ENCODE measurements around the gene GAL3ST1.
"Not testable (repeated sequence)": the region's sequence is repeated elsewhere in the genome, so short reads cannot be mapped to it uniquely, and the experiment has no call there.

GAL3ST1 gene, protein sequence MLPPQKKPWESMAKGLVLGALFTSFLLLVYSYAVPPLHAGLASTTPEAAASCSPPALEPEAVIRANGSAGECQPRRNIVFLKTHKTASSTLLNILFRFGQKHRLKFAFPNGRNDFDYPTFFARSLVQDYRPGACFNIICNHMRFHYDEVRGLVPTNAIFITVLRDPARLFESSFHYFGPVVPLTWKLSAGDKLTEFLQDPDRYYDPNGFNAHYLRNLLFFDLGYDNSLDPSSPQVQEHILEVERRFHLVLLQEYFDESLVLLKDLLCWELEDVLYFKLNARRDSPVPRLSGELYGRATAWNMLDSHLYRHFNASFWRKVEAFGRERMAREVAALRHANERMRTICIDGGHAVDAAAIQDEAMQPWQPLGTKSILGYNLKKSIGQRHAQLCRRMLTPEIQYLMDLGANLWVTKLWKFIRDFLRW

DNA sequence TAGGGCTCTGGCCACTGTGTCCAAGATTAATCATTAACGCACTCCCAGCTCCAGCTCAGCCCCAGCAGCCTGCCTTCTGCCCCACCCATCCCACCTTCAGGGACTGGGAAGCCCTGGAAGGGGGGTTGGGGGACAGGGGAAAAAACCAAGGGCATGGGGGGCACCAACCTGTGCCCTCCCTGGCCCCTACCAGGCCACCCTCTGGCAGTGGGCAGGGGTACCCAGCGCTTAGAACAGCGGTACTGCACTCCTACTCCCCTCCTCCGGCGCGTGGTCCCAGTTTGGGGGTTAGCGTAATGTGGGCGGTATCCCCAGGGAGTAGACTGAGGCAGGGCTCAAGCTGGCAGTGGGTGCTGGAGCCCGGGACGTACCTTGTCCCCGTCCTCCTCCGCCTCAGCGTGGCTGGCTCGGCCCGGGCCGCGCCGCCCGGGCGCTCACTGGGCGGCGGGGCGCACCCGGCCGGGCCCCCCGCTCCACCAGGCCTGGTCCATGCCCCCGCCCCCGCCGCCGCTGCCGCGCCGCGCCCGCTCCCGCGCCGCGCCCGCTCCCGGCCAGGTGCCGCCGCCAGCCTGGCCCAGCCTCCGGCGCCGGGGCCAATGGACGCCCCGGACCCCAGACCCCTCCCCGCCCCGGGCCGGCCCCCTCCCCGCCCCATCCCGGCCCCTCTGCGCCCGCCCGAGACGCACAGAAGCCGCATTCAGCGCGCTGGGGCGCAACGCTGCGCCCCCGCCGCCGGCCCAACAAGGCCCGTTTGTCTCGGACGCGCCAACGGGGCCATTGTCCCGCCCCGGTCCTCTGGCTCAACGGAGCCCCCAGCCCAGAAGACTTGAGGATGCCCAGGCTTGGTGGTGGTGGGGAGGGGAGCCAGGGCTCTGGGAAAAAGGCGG lies at the start of gene GAL3ST1:
GAL3ST1 (minus strand) TSS at position 571 of the 887 bp plus-strand sequence. CDS start 17,273 bp downstream, outside the sequence.
- DNase-seq: peak in 1 of 3 experiments; percentile 1

DNA sequence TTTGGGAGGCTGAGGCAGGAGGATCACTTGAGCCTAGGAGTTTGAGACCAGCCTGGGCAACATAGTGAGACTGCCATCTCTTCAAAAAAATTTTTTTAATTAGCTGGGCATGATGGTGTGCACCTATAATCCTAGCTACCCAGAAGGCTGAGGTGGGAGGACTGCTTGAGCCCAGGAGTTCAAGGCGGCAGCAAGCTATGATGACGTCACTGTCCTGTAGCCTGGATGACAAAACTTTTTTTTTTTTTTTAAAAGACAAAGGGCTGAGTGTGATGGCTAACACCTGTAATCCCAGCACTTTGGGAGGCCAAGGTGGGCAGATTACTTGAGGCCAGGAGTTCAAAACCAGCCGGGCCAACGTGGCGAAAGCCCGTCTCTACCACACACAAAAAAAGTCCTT lies 45.4 kb upstream of the GAL3ST1 start:
- DNase-seq: not testable (repeated sequence)

DNA sequence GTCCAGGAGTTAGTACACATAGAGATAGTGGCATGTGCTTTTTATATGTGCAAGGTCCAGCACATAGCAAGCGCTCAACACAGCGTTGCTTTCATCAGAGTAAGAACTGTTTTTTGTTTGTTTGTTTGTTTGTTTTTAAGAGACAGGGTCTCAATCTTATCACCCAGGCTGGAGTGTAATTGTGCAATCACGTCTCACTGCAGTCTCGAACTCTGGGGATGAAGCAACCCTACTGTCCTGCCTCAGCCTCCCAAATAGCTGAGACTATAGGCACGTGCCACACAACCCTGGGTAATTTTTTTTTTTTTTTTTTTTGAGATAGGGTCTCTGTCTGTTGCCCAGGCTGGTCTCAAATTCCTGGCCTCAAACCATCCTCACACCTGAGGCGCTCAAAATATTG lies 43.4 kb upstream of the GAL3ST1 start:
- DNase-seq: no peak

DNA sequence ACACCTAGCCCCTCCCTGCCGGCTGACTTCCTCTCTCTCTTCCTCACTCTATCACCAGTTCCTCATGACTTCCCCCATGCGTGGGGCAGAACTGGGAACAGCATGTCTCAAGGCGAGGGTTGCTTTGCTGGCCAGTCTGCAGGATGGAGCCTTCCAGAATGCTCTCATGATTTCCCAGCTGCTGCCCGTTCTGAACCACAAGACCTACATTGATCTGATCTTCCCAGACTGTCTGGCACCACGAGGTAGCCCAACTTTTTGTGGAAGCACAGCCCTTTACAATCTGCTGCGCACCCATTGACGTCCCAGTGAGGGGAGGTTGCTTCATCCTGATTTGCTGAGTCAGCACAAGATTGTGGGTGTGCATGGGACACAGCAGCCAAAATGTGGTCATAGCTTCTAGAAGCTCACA lies 41.1 kb upstream of the GAL3ST1 start:
- no peak for DNase-seq

DNA sequence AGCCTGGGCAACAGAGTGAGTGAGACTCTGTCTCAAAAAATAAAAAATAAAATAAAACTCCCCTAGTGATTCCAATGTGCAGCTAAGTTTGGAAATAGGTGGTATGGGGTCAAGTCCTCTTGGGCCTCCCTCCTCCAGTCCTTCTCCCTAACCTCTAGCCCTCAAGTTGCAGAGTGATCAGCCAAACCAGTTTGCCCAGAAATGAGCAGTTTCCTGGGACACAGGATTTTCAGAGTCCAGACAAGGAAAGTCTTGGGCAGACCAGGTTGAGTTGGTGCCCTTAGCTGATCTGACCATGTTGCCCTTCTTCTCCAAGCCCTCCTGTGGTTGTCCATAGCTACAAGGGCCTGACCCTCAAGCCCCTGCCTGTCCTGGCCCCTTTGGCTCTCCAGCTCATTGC lies 40.4 kb upstream of the GAL3ST1 start:
- DNase-seq: no peak

DNA sequence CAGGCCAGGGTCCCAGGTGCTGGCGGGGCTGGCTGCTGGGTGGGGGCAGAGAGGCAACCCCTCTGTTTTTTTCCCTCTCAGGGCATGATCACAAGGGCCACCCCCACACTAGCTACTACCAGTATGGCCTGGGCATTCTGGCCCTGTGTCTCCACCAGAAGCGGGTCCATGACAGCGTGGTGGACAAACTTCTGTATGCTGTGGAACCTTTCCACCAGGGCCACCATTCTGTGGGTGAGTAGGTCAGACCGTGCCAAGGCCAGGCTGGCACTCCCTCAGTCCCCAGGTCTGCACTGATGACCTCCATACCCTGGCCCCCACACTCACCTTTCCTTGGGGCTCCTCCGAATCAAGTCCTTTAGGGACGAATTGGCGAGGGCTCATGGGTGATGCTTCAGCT lies 39.8 kb upstream of the GAL3ST1 start:
- no peak for DNase-seq

DNA sequence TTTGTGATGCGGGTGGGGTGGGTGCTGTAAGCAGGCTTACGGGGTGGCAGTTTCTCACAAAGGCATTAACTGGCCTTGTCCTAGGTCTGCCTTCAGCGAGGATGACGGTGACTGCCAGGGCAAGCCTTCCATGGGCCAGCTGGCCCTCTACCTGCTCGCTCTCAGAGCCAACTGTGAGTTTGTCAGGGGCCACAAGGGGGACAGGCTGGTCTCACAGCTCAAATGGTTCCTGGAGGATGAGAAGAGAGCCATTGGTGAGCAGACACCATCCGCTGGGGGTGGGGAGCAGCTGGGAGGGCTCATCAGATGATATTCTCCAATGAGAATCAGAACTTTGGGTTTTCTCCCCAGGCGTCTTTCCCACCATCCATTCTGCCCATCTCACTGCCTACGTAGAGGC lies 38.3 kb upstream of the GAL3ST1 start:
- no peak for DNase-seq

DNA sequence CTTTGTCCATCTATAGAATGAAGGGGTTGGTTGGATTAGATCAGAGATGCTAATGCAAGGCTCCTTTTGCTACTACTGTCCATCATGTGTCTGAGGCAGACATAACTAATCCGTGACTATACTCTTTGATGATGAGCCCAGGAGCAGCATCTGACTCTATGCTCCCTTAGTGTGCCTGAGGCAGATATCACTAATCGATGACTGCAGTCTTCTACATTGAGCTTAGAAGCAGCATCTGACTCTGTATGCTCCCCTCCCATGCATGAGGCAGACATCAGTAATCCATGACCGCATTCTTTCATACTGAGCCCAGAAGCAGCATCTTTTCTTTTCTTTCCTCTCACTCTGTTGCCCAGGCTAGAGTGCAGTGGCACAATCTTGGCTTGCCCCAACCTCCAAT lies 36.7 kb upstream of the GAL3ST1 start:
- no peak for DNase-seq

DNA sequence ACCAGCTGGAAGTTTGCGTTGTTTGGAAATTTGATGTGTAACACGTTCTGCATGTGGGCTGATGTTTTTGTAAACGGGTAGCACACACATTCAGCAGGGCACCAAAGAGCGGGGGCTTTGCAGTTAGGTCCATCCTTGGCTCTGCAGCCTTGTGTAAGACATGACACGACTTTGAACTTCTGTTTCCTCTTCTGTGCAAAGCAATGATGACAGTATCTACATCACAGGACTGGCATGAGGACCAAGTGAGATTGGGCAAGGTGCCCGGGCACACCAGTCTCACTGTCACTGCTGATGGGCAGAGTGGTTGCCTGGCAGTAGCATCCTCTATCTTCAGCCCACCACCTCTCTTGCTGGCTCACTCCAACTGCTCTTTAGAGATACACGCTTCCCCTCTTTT lies 35.8 kb upstream of the GAL3ST1 start:
- DNase-seq: no peak

DNA sequence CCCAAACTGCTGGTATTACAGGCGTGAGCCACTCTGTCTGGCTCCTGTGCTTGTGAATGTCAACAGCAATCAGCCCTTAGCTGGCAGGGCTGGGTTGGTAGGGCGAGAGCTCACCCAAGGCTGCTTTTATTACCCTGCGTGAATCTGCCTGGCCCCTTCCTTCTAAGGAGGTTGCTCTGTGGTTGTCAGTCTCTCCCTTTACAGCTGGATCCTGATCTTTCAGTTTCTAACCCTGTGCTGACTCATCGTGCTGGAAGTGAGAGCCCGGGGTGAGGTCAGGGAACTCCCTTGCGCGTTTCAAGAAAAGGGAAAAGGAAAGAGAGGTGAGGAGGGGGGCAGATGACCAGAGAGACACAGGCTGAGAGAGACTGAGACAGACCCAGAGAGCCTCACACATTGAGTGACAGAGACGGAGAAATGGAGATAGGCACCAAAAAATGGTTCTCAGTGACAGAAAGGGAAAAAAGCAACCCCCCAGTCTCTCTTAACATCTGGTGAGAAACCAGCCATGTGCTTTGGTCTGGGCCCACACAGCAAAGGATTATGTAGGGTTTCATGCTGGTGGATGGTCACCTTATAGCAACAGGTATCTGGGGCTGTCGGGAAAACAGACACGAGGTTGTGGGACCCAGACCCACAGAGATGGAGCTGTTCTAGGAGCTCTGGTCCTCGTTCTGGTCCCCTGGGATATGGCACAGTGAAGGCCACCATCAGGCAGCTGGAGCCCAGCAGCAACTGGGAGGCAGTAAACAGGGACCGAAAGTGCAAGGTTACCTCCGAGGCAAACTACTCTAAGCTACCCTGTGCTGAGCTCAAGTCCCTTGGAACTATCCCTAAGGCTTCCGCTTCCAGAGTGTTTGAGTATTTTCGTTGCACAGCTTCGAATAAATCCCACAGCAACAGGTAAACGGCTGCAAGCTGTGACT lies 35.1 kb upstream of the GAL3ST1 start:
- no peak for DNase-seq

DNA sequence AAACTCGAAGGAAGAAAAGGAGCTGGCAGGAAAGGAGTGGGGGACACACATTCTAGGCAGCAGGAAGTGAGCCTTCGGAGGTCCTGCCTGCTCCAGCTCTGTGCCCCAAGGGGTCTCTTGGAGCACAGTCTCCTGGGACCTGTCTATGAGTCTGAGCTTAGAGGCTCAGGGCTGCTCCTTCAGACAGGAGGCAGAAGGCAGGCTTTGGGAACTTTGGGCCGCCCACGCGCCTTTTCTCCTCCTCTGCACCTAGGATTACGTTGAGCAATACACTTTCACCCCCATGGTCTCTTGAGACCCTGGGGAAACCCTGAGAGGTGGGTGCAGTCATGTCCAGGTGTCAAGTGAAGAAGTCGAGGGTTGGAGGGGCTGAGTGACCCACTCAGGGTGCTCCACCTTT lies 33.5 kb upstream of the GAL3ST1 start:
- DNase-seq: no peak

DNA sequence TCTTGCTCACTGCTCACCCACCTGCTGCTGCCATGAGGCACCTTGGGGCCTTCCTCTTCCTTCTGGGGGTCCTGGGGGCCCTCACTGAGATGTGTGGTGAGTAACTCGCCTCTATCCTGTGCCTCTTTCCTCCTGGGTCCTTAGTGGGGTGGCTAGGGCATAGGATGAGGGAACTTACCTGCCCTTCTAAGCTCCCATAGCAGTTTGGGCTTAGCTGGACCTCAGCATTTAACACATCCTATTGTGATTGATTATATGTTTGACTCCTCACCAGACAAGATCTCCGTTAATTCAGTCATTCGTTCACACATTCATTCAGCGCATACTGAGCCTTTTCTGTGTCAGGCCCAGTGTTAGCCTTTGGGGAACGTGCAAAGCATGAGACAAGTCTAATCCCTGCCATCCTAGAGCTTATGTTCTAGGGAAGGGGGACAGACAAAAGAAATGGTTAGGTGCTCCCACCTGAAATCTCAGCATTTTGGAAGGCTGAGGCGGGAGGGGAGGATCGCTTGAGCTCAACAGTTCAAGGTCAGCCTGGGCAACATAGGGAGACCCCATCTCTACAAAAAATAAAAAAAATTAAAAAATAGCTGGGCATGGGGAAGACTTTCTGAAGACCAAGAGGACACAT lies 33.0 kb upstream of the GAL3ST1 start:
- no peak for DNase-seq

DNA sequence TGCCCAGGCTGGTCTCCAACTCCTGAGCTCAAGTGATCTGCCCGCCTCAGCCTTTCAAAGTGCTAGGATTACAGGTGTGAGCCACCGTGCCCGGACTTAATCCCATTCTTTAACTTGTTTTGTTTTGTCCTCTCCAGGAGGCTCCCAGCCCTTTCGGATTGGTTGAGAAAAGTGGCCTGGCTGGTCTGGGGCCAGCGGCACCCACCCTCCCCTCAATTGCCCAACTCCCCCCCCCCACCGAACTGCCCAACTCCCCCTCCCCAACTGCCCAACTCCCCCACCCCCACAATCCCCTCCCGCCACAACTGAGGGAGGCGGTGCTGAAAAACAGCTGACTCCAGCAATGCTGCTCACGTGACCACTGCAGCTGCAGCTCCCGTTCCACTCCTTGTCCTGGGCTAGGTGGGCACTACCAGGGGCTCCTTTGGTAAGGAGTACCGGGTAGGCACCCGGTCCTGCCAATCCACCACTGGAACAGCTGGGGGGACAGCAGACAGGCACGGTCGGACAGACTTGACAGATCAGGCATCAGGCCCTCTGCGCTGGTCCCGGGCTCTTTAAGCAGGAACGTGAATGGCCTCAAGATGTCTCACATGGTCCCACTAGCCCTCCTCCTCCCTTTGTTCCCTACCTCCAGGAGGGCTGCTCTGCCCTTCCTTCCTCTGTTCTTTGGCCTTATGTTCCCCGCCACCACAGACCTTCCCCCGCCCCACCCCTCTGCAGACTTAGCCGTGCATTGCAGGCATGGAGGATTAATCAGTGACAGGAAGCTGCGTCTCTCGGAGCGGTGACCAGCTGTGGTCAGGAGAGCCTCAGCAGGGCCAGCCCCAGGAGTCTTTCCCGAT lies 32.2 kb upstream of the GAL3ST1 start, which contains the start of gene TCN2:
TCN2 (plus strand) TSS at position 720 of the 845 bp plus-strand sequence. CDS start 158 bp downstream, outside the sequence.
- DNase-seq: peak; percentile 57 to 84 (median 72)

DNA sequence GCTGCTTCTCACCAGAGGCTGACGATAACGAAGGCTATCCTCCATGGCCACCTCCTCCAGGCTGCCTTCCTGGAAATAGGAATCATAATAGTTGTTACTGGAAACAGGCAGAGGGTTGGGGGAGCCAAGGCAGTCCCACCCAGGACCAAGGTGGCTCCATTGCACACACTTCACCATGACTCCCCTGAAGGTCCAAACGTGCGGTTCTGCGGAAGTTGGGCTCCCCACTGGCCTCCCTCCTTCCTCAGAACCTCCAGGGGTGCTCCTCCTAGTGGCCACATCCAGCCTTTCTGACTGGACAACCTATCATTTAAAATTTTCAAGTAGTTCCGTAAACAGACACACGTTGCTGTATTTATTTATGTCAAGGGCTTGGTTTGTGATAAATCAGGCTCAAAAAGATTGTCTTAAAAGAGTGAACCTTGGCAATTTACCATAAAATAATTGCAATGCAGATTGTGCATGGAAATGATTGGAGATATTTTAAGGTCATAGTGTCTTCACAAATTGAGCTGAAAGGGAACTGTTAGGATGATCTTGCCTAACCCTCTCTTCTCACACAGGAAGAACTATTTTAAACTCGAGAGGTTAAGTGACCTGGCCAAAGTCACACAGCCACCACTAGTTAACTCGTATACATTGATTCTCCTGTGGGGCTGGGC lies 31.1 kb upstream of the GAL3ST1 start:
- DNase-seq: peak; percentile 23 to 52 (median 40)

DNA sequence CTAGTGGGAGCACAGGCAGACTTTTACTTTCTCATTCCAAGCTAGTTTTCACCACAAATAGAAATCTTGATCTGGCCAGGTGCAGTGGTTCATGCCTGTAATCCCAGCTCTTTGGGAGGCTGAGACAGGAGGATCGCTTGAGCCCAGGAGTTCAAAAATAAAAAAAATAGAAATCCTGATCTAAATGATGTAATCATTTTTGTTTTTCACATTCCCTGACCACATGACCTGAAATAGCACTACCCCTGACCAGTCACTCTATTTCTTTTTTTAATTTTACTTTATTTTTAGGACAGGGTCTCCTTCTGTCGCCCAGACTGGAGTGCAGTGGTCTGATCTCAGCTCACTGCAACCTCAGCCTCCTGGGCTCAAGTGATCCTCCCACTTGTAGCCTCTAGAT lies 30.3 kb upstream of the GAL3ST1 start:
- DNase-seq: no peak

DNA sequence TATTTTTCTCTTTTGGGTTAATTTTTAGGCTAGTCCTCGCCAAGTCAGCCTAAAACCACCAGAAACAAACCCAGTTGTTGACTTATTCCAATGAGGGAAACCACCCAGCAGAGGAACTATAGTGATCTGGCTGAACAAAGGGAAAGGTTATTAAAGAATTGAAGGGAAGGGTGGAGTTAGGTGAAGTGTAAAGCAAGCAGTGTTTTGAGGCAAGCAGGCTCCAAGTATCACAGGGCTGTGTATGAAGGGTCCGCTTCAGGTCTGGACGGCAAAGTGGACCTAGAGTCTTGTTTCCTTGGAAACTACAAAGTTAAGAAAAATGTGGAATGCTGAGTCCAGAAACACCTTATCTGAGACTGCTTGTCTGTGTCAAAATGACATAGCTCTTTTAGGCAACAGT lies 29.3 kb upstream of the GAL3ST1 start:
- DNase-seq: no peak

DNA sequence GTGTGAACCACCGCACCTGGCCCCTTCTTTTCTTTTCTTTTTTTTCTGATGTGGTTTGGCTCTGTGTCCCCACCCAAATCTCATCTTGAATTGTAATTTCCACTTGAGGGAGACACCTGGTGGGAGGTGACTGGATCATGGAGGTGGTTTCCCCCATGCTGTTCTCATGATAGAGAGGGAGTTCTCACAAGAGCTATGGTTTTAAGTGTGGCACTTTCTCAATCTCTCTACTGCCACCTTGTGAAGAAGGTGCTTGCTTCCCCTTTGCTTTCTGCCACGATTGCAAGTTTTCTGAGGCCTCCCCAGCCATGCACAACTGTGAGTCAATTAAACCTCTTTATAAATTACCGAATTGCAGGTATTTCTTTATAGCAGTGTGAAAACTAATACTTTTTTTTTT lies 27.6 kb upstream of the GAL3ST1 start:
- DNase-seq: peak in 1 of 3 experiments; percentile 17

DNA sequence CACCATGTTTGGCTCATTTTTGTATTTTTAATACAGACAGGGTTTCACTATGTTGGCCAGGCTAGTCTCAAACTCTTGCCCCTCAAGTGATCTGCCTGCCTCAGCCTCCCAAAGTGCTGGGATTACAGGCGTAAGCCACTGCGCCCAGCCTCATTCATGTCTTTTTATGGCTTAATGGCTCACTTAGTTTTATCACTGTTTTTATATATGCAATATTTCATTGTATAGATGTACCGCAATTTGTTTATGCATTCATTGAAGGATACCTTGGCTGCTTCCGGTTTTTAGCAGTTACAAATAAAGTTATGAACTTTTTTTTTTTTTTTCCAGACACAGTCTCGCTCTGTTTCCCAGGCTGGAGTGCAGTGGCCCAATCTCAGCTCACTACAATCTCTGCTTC lies 27.0 kb upstream of the GAL3ST1 start:
- DNase-seq: no peak

DNA sequence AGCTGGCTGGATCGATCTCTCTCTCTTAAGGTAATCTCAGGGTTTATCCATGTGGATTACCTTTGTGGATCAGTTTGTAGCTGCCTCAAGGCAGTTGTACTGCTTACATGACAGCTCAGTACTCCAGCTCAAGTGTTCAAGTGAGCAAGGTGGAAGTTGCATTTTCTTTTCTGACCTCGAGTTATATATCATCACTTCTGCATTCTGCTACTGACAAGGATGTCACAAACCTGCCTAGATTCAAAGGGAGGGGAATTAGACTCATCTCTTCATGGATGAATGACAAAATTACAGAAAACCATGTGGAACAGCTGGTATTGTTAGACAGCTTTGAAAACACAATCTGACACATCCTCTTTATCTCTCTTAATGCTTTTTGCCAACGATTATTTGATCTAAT lies 26.5 kb upstream of the GAL3ST1 start:
- peak in 1 of 3 experiments; percentile 3 for DNase-seq

DNA sequence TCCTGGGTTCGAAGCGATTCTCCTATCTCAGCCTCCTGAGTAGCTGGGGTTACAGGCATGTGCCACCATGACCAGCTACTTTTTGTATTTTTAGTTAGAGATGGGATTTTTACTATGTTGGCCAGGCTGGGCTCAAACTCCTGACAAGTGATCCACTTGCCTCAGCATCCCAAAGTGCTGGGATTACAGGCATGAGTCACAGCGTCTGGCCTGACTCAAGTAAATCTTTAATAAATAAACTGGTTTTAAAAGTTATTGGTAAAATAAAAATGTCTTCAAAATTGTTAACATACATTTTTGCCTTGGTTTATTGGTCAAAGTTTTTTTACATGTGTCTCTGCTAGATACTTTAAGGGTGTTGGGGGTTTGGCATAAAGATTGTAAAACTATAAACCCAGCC lies 24.5 kb upstream of the GAL3ST1 start:
- no peak for DNase-seq

DNA sequence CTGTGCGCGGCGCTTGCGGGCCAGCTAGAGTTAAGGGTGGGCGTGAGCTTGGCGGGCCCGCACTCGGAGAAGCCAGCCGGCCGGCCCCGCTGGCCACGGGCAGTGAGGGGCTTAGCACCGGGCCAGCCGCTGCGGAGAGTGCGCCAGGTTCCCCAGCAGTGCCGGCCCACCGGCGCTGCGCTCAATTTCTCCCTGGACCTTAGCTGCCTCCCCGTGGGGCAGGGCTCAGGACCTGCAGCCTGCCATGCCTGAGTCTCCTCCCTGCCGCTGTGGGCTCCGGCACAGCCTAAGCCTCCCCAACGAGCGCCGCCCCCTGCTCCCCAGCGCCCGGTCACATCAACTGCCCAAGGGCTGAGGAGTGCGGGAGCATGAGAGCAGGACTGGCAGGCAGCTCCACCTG lies 22.4 kb upstream of the GAL3ST1 start:
- no peak for DNase-seq

Measured in NCI-H1417 (cell line).